ENCODE results near the gene KRTAP10-7.
"Not testable (repeated sequence)": the region's sequence is repeated elsewhere in the genome, so short reads cannot be mapped to it uniquely, and the experiment has no call there.

The KRTAP10-7 gene

GRCh38 chr21:44571844-44572782, 28.3 kb upstream of the KRTAP10-7 start:
- no peak for DNase-seq

DNA sequence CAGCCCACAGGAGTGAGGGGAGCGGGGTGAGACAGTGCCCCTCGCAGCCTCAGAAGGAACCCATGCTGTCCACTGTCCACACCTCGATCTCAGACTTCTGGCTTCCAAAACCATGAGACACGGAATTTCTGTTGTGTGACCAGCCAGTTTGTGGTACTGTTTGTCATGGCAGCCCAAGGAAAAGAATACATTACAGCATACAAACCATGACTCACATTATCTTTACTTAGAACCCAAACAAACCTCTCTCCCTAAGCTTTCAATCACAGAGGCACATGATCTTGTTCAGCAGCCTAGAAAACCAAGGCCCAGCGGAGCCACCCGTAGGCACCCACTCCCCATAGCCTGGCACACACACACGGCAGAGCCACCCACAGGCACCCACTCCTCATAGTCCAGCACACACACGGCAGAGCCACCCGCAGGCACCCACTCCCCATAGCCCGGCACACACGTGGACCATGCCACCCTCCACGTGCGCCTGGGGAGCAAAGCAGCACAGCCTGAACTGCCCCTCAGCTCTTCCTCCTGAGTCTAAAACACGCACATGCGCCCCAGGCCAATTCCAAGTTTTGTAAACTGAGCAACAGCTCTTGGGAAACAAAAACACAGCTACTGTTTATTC, 27.3 kb upstream of the KRTAP10-7 start:
- no peak for DNase-seq

DNA sequence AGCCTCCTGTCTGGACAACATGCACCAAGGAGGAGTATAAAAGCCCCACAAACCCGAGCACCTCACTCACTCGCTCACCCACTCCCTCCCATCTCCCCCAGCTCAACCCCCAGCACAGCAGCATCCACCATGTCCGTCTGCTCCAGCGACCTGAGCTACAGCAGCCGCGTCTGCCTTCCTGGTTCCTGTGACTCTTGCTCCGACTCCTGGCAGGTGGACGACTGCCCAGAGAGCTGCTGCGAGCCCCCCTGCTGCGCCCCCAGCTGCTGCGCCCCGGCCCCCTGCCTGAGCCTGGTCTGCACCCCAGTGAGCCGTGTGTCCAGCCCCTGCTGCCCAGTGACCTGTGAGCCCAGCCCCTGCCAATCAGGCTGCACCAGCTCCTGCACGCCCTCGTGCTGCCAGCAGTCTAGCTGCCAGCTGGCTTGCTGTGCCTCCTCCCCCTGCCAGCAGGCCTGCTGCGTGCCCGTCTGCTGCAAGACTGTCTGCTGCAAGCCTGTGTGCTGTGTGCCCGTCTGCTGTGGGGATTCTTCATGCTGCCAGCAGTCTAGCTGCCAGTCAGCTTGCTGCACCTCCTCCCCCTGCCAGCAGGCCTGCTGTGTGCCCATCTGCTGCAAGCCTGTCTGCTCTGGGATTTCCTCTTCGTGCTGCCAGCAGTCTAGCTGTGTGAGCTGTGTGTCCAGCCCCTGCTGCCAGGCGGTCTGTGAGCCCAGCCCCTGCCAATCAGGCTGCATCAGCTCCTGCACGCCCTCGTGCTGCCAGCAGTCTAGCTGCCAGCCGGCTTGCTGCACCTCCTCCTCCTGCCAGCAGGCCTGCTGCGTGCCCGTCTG, 26.6 kb upstream of the KRTAP10-7 start, which contains the start of gene KRTAP10-4:
Gene KRTAP10-4 (plus strand): TSS at position 100 of the 827 bp plus-strand sequence. CDS start 30 bp downstream, at position 130.
- DNase-seq: not testable (repeated sequence)

DNA sequence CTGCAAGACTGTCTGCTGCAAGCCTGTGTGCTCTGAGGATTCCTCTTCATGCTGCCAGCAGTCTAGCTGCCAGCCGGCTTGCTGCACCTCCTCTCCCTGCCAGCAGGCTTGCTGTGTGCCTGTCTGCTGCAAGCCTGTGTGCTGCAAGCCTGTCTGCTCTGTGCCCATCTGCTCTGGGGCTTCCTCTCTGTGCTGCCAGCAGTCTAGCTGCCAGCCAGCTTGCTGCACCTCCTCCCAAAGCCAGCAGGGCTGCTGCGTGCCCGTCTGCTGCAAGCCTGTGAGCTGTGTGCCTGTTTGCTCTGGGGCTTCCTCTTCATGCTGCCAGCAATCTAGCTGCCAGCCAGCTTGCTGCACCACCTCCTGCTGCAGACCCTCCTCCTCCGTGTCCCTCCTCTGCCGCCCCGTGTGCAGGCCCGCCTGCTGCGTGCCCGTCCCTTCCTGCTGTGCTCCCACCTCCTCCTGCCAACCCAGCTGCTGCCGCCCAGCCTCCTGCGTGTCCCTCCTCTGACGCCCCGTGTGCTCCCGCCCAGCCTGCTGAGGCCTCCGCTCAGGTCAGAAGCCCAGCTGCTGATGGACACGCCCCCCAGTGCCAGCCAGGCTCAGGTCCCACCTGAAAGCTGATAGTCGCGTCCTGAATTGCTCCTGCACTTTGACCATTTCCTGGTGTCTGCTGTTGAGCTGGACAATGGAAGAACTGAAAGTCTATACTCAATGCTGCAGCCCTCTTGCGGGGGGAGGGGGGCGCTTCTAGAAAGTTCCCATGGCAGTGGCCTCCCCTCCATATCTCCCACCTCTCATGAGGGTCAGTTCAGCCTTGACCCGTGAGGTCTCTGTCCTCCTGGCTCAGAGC, 25.7 kb upstream of the KRTAP10-7 start:
- DNase-seq: no peak

DNA sequence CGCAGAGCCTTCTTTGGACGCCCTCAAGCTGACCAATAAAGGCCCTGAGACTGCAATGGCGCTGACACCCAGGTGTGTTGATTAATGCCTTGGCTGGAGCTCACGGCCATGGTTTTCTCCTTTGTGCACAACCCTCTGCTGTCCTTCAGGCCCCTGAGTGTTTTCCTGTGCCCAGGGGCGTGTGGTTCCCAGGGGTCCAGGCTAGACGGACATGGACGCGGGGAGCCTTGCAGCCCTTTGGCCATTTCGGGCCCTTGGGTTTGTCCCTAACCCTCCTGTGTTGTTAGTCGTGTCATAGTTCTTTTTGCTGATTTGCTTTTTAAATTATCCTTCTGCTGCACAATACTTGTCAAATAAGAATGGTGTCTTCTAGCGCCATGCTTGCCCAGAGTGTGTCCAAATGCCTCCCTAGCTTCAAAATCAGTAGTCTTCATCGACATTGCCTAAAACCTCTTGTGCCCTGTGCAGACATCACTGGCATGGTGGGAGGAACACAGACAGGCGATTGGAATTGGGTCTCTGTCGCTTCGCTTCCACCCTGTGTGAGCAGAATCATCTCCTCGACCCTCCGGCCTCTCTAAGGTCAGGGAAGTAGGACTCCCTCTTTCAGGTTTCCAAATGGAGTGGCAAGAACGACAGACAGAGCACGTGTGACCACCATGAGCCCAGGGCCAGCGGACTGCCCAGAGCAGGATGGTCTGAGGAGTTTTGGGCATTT, 24.9 kb upstream of the KRTAP10-7 start:
- DNase-seq: no peak

DNA sequence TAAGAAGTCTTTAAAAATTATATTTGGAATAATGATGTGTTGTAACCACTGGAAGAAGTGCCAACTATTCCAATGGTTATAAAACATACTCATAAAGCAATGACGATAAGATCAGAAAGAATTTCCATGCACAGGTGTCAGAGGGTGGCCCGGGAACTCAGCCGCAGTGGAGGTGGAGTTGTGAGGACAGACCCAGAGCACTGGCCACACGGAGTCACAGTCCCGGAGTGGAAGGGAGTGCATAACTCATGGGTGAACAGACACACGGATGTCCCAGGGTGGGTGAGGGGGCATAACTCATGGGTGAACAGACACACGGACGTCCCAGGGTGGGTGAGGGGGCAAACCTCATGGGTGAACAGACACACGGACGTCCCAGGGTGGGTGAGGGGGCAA, 24.4 kb upstream of the KRTAP10-7 start:
- no peak for DNase-seq

GRCh38 chr21:44578371-44579055, 21.9 kb upstream of the KRTAP10-7 start:
- no peak for DNase-seq

DNA sequence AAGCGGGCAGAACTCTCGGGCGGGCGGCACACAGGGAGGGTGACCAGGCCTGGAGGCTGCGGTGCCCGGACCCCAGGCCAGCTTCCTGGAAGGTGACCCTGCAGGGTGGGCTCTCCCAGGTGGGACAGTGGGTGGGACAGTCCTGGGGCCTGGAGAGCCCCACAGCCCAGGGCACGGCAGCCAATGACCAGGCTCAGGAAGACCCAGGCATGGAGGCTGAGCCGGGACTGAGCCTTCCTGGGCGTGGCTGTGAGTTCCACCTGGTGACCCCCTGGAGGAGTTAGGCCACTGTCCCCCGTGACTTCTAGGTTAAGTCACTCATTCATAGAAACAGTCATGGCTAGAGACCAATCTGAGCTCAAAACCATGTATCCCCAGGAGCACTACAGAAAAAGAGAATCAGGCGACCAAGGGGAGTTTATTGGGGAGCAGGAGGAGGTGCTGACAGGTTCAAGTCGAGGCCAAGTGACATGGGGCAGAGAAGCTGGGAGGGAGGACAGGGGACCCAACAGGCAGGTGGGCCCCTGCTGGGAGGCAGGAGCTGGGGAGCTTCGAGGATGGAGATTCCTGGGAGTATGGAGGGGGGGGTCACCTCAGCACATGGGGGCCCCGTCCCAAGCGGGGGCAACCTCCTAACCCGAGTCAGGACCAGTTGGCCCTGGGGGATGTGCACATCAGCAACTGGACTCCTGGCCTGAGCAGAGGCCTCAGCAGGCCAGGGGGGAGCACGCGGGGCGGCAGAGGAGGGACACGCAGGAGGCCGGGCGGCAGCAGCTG, 21.2 kb upstream of the KRTAP10-7 start:
- no peak for DNase-seq

GRCh38 chr21:44579833-44580144, 20.6 kb upstream of the KRTAP10-7 start:
- DNase-seq: no peak

GRCh38 chr21:44580231-44580821, 20.1 kb upstream of the KRTAP10-7 start, which contains the start of gene KRTAP10-5:
KRTAP10-5 (minus strand) TSS chr21:44580604; CDS start chr21:44580578, 26 bp downstream.
- DNase-seq: not testable (repeated sequence)

DNA sequence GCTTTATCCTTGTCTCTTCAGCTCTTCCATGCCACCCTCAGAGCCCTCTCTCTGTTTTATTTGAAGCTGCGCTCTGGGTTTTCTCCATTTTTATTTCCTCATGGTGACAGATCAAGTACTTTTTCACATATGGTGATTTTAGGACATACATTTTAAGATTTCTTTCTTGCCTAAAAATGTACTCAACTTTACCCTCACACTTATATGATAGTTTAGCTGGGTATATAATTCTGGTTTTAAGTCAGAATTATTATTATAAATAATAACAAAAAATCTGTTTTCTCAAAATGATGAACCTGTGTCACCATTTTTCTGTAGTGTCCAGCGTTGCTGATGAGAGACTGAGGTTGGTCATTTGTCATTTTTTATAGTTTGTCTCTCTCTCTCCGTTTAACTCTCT, 19.2 kb upstream of the KRTAP10-7 start:
- DNase-seq: no peak

GRCh38 chr21:44582055-44582454, 18.3 kb upstream of the KRTAP10-7 start:
- DNase-seq: no peak

DNA sequence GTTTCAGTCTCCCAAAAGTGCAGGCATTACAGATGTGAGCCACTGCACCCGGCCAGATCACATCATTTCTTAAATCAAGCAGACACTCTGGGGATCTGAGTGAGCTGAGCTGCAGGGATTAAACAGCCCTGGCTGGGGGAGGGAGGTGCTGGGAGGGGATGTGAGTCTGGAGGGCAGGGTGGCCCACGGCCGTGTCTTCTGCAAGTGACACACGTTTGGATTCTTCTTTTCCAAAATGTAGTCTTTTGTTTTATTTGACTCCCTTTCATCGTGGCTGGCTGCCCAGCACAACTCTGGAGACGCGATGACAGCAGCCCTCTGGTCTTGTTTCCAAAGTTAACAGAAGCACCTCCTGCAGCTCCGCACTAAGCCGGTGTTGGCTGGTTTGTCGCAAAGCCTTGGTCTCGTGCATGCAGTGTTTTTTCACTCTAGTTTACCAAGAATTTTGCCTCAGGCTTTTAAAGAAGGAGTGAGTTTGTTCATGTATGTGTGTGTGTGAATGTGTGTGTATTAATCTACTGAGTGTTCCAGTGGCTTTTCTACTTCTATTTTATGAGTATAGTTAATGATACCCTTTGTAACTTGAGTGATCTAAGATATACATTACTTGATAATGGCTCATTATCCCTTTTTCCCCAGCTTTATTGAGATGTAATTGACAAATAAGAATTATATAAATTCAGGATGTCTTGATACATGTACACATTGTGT, 17.2 kb upstream of the KRTAP10-7 start:
- DNase-seq: no peak

DNA sequence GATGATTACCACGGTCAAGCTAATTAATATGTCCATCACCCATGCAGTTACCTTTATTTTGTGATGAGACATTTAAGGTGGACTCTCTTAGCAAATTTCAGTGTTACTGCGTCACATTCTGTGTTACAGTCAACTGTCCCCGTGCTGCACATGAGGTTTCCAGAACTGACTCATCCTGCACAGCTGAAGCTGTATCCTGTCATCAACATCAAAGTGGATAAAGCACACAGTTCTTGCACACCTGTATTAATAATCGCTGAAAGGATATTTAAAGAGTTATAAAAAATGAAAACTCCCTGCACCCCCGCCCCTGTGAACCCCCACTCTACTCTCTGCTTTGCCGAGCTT, 16.6 kb upstream of the KRTAP10-7 start:
- no peak for DNase-seq

DNA sequence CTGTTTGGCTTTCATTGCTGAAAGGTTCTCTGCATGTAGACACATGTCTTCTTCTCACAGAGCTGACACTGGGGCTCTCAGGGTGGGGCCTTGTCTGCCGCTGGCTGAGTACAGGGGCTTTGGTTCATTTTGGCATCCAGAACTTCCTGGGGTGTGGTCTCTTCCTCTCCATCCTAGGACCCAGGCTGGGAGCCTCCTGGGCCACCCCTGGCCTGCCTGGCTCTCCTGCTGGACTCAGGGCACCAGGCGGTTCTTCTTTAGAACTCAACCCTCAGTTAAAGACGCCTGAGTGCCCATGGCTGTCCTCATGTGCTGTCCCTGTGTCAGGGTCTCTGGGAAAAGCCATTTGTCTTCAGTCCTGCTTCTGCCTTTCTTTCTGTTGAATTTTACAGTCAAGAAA, 14.5 kb upstream of the KRTAP10-7 start:
- DNase-seq: no peak

DNA sequence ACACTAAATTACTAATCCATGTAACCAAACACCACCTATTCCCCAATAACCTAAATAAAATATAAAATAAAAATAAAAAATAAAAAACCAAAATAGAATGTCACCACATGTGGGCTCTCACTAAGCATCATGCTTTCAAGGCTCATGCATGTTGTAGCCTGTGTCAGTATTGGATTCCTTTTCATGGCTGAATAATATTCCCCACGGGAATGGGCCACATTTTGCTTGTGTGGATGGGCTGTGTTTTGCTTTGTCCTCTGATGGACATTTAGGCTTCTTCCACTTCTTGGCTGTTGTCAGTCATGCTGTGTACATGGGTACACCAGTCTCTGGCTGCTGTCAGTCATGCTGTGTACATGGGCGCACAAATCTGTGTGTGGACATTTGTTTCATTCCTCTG, 11.3 kb upstream of the KRTAP10-7 start:
- DNase-seq: no peak

- DNase-seq: no peak
Observed at GRCh38 chr21:44589586-44590305, 10.7 kb upstream of the KRTAP10-7 start.

- DNase-seq: no peak
Observed at GRCh38 chr21:44590311-44590721, 10.1 kb upstream of the KRTAP10-7 start.
